Occipital lobe (tissue), 2 donors: ENCODE results near the gene ADAM12. TPM values are rescaled to one million over a fixed set of nuclear protein-coding genes. Genes with fewer than 3 reads are reported as not detected.
"Not testable (repeated sequence)": the region's sequence is repeated elsewhere in the genome, so short reads cannot be mapped to it uniquely, and the experiment has no call there.

ENCODE experiments used
- DNase-seq: peaks from one replicate; lab custom pipeline; 2025; lab: John Stamatoyannopoulos, UW
- total RNA-seq: library from RNA; depleted of rRNA; stranded (reverse); fragments of >200 nt; gene quantifications from one replicate; pipeline ENCODE4 v1.2.3, GENCODE V29; 2014

Gene ADAM12
- total RNA-seq, 1 donor from 2014 or later, result 4.7 TPM

- DNase-seq, result no peak
Observed at GRCh38 chr10:126407831-126408230, 19.6 kb upstream of the ADAM12 start.

- DNase-seq, result no peak
Observed at GRCh38 chr10:126405239-126405775, 17.0 kb upstream of the ADAM12 start.

GRCh38 chr10:126402721-126403695 lies 14.7 kb upstream of the ADAM12 start:
- no peak for DNase-seq

- DNase-seq, result no peak
Observed at GRCh38 chr10:126400641-126401040, 12.4 kb upstream of the ADAM12 start.

- no peak for DNase-seq
Observed at GRCh38 chr10:126398924-126399323, 10.6 kb upstream of the ADAM12 start.

- DNase-seq, result no peak
Observed at GRCh38 chr10:126398383-126398743, 10.1 kb upstream of the ADAM12 start.

GRCh38 chr10:126397640-126398382 lies 9.5 kb upstream of the ADAM12 start:
- DNase-seq, result no peak

GRCh38 chr10:126397156-126397555 lies 8.9 kb upstream of the ADAM12 start:
- DNase-seq, result no peak

- no peak for DNase-seq
Observed at GRCh38 chr10:126394948-126395347, 6.7 kb upstream of the ADAM12 start.

GRCh38 chr10:126393076-126393475 lies 4.8 kb upstream of the ADAM12 start:
- no peak for DNase-seq

GRCh38 chr10:126392469-126392868 lies 4.2 kb upstream of the ADAM12 start:
- DNase-seq, result no peak

GRCh38 chr10:126392068-126392467 lies 3.8 kb upstream of the ADAM12 start:
- no peak for DNase-seq

GRCh38 chr10:126391192-126391885 lies 3.1 kb upstream of the ADAM12 start:
- no peak for DNase-seq

- DNase-seq, result no peak
Observed at GRCh38 chr10:126390324-126390723, 2.0 kb upstream of the ADAM12 start.

GRCh38 chr10:126387041-126387921 lies 996 bp downstream of the ADAM12 start:
- peak; percentile 60 for DNase-seq

- DNase-seq, result no peak
Observed at GRCh38 chr10:126384269-126384873, 3.9 kb downstream of the ADAM12 start.

- no peak for DNase-seq
Observed at GRCh38 chr10:126380352-126381076, 7.8 kb downstream of the ADAM12 start.

GRCh38 chr10:126379166-126379565 lies 9.1 kb downstream of the ADAM12 start:
- not testable (repeated sequence) for DNase-seq

- DNase-seq, result no peak
Observed at GRCh38 chr10:126376956-126377355, 11.3 kb downstream of the ADAM12 start.
